Fibroblast of mammary gland (primary cell): ENCODE measurements around the gene CTNNA3.
"Not testable (repeated sequence)": the region's sequence is repeated elsewhere in the genome, so short reads cannot be mapped to it uniquely, and the experiment has no call there.

Experiments
- DNase-seq: peaks from one replicate; pipeline ENCODE4 v3.0.0-alpha.2; 2010; ENCODE audit warnings: low read depth
- H3K4me3 ChIP-seq: 2 replicates; pipeline ENCODE4 v1.5.1; 2011; ENCODE audit warnings: low read depth, mild to moderate bottlenecking, low read length, moderate library complexity; ENCODE audit not compliant: control insufficient read depth
- TF ChIP-seq, protein P1 (sequence below): conservative IDR thresholded peaks from 2 replicates; pipeline ENCODE4 v1.5.1; 2011; ENCODE audit warnings: low read depth, low read length, inconsistent platforms; ENCODE audit not compliant: control insufficient read depth, insufficient read depth

The CTNNA3 gene

DNA sequence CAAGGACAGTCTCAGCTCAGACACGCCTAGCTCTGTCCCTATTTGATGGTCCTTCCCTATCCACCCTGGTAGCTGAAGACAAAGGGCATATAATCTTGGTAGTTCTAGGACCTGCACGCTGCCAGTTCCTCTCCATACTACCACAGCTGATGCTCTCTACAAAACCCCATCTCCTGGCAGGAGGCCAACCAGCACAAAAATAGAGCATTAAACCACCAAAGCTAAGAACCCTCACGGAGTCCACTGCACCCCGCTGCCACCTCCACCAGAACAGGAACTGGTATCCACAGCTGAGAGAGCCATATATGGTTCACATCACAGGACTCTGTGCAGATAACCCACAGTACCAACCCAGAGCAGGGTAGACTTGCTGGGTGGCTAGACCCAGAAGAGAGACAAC is 470.8 kb downstream of the CTNNA3 start:
- H3K4me3 ChIP-seq: no peak overlapping the region
- no peak for DNase-seq
- TF ChIP-seq, protein P1, sequence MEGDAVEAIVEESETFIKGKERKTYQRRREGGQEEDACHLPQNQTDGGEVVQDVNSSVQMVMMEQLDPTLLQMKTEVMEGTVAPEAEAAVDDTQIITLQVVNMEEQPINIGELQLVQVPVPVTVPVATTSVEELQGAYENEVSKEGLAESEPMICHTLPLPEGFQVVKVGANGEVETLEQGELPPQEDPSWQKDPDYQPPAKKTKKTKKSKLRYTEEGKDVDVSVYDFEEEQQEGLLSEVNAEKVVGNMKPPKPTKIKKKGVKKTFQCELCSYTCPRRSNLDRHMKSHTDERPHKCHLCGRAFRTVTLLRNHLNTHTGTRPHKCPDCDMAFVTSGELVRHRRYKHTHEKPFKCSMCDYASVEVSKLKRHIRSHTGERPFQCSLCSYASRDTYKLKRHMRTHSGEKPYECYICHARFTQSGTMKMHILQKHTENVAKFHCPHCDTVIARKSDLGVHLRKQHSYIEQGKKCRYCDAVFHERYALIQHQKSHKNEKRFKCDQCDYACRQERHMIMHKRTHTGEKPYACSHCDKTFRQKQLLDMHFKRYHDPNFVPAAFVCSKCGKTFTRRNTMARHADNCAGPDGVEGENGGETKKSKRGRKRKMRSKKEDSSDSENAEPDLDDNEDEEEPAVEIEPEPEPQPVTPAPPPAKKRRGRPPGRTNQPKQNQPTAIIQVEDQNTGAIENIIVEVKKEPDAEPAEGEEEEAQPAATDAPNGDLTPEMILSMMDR: no peak

- DNase-seq: no peak
- TF ChIP-seq, protein P1: no peak
- H3K4me3 ChIP-seq: no peak overlapping the region
Measured at GRCh38 chr10:67224553-67224952, 471.4 kb downstream of the CTNNA3 start.

DNA sequence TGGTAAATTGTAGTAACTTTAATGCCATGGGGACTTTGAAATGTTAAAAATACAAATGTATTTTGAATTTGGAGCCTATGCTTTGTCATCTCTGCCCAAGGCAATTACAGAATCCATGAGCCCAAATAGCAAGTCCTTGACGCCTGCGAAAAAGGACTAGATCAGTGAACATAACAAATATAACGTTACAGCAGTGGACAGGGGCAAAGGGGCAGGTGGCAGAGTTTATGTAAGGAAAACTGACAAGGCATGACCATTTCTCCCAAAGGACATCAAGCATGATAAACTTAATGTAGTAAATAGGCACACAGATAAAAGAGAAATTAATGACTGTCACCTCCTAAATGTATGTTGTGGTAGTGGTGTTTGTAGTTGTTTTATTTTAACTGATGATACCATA is 473.1 kb downstream of the CTNNA3 start:
- H3K4me3 ChIP-seq: no peak overlapping the region
- TF ChIP-seq, protein P1: no peak
- DNase-seq: no peak

- DNase-seq: no peak
- TF ChIP-seq, protein P1: no peak
- H3K4me3 ChIP-seq: no peak overlapping the region
Measured at GRCh38 chr10:67221939-67222494, 474.0 kb downstream of the CTNNA3 start.

DNA sequence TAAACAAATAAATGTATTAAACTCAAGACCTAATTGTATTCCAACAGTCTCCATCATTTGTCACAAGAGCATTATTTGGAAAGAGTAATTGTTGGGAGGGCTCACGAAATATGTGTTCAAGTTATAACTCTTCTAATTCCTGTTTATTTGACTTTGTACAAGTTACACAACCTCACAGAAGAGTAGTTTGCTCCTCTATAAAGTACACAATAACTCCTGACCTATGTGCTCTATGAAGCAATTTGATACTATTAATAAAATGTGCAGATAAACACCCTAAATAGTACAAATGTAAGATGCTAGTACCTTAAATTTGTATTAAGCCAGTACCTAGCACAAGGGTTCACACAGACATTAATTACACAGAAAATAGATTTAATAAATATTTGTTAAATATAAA is 484.3 kb downstream of the CTNNA3 start:
- no peak for DNase-seq
- TF ChIP-seq, protein P1: no peak
- H3K4me3 ChIP-seq: no peak overlapping the region

- DNase-seq, H3K4me3 ChIP-seq: not testable (repeated sequence)
Measured at GRCh38 chr10:67207923-67208322, 488.1 kb downstream of the CTNNA3 start.

DNA sequence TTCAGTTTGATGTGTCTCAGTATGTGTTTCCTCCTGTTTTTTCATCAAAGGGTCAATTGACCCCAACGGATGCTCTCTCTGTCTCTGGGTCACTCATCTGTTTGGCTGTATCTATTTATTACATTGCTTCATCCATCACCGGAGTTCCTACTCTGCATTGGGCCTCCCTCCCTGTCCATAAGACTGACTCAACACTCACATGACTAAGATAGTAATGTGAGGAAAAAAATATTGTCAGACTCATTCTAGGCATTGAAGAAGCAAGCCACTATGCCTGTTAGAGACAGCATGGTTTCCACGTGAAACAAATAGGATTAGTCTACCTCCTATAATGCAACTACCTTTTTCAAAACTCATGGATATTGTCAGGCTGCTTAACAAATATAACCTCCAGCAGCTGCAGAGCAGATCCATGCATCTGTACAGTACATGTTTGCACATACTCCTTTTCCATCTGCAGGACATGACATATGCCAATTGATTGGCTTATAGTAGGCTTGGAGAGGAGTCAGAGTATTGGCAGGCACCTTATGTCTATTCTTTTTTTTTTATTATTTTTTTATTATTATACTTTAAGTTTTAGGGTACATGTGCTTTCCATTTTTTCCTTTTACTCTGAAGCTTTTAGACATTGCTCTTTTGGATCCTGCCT is 495.0 kb downstream of the CTNNA3 start:
- H3K4me3 ChIP-seq: no peak overlapping the region
- no peak for DNase-seq
- TF ChIP-seq, protein P1: no peak
